NT2/D1 (cell line): ENCODE data around the gene HOXA1.
A peak's percentile ranks its signal among the peaks of the same experiment; 100 is the strongest.

Source experiments
- DNase-seq: peaks from one replicate; pipeline ENCODE4 v3.0.0-alpha.2; 2011; ENCODE audit warnings: low read depth, low spot score
- H3K27me3 ChIP-seq: 2 replicates; pipeline ENCODE4 v1.6.0; 2011; ENCODE audit warnings: mild to moderate bottlenecking; ENCODE audit not compliant: insufficient read length, insufficient read depth
- H3K36me3 ChIP-seq: 2 replicates; pipeline ENCODE4 v1.6.1; 2011; ENCODE audit warnings: mild to moderate bottlenecking, low read length, mixed read lengths; ENCODE audit not compliant: insufficient read depth, insufficient read length
- H3K4me1 ChIP-seq: 2 replicates; pipeline ENCODE4 v1.5.1; 2011; ENCODE audit not compliant: insufficient read depth, insufficient read length
- H3K4me3 ChIP-seq: 2 replicates; pipeline ENCODE4 v1.5.1; 2011; ENCODE audit warnings: low read depth; ENCODE audit not compliant: insufficient read length
- H3K9ac ChIP-seq: 2 replicates; pipeline ENCODE4 v1.6.0; 2011; ENCODE audit warnings: low read depth; ENCODE audit not compliant: insufficient read length
- H3K9me3 ChIP-seq: 2 replicates; pipeline ENCODE4 v1.5.1; 2011; ENCODE audit warnings: mild to moderate bottlenecking, low read length; ENCODE audit not compliant: insufficient read depth
- SUZ12 ChIP-seq: IDR thresholded peaks from 2 replicates; pipeline ENCODE4 v1.6.1; 2011; ENCODE audit not compliant: insufficient read length, insufficient read depth; ENCODE audit errors: extremely low read depth
- YY1 ChIP-seq: IDR thresholded peaks from 2 replicates; pipeline ENCODE4 v1.6.1; 2011; ENCODE audit not compliant: insufficient read length, insufficient read depth
- ZNF274 ChIP-seq: IDR thresholded peaks from 2 replicates; pipeline ENCODE4 v1.6.1; 2011; ENCODE audit warnings: mild to moderate bottlenecking, low read depth, low read length

Gene HOXA1

DNA sequence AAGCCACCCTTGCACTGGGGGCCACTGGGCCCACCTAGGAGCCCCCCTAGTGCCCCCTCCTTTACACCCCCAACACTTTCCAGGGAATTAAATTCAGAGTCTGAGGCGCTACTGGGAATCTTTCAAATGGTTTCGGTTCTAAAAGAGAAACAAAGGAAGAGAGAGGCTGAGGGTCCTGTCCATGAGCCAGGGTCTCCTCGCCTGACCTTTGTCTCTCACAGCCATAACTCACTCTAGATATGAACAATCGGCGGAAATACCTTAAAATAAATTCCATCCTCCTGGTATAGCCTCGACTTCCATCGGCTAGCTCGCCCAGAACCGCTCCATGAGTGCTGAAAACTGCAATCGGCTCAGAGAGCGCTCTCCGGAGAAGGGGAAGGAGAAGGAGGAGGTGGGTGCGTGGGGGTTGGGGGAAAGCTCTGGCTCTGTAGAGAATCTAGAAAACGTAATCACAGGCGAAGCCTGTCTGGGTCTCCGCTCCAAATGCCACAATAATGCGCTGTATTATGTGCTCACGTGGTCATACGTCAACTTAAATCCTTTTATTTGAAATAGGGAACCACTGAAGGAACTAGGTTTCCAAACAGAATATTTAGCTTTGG is 22.2 kb upstream of the HOXA1 start:
- no peak for TF ChIP-seq ZNF274
- no peak for TF ChIP-seq YY1
- no peak for TF ChIP-seq SUZ12
- Histone ChIP-seq H3K4me3 (no peak overlapping the region), H3K36me3 (no peaks in the 10 kb centered on the region), H3K9me3 (no peaks in the 10 kb centered on the region), H3K9ac (no peak overlapping the region), H3K27me3 (peaks cover 97% of the 10 kb centered on the region), H3K4me1 (peaks cover 2% of the 10 kb centered on the region)
- no peak for DNase-seq

- Histone ChIP-seq H3K9me3 (no peaks in the 10 kb centered on the region), H3K9ac (no peak overlapping the region), H3K4me3 (no peak overlapping the region), H3K27me3 (peaks cover 97% of the 10 kb centered on the region), H3K36me3 (no peaks in the 10 kb centered on the region), H3K4me1 (peaks cover 2% of the 10 kb centered on the region)
- TF ChIP-seq SUZ12 (no peak), ZNF274 (no peak), YY1 (no peak)
- no peak for DNase-seq
Observed at GRCh38 chr7:27116962-27117886, 21.4 kb upstream of the HOXA1 start.

DNA sequence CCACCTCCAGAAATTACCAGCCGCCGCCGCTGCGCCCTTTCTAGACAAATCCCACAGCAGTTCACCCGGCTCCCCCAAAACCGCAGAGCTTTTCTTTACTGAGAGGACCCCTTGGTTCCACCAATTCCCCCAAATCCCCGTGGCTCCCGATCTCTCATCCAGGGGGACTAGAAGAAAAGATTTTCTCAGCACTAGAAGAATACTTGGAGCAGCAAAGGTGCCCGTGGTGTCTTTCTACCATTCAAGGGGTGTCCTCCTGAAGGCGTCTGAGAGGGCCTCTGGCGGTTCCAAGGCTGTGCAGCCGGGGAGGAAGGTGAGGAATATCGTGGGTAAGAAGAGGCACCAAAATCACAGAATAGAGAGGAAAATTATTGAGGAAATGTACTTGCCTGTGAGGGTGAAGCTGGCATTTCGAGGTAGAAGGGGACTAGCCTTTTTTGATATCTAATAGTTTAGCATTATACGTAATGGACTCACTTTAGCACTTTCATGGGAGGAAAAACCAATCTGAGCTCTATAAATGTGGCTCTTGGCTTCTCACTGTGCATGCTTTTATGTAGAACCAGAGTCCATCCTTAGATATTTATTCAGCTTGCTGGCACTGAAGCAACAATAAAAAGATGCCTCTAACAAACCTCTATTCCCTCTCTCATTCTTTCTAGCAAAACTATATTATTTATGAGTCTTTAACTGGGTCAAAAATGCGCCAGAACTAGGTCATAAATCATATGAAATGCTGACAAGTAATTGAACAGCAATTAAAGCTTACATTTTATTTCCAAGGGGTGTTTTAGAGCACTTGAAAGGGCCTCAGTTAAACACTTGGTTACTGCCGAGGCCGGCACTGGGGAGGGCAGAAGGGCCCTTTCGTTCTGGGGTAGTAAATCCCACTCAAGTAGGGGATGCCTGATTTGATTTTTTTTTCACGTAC is 20.5 kb upstream of the HOXA1 start:
- DNase-seq, result no peak
- Histone ChIP-seq H3K9me3 (no peaks in the 10 kb centered on the region), H3K36me3 (no peaks in the 10 kb centered on the region), H3K4me3 (no peak overlapping the region), H3K9ac (no peak overlapping the region), H3K27me3 (peaks cover 97% of the 10 kb centered on the region), H3K4me1 (peaks cover 2% of the 10 kb centered on the region)
- TF ChIP-seq SUZ12 (no peak), YY1 (no peak), ZNF274 (no peak)

DNA sequence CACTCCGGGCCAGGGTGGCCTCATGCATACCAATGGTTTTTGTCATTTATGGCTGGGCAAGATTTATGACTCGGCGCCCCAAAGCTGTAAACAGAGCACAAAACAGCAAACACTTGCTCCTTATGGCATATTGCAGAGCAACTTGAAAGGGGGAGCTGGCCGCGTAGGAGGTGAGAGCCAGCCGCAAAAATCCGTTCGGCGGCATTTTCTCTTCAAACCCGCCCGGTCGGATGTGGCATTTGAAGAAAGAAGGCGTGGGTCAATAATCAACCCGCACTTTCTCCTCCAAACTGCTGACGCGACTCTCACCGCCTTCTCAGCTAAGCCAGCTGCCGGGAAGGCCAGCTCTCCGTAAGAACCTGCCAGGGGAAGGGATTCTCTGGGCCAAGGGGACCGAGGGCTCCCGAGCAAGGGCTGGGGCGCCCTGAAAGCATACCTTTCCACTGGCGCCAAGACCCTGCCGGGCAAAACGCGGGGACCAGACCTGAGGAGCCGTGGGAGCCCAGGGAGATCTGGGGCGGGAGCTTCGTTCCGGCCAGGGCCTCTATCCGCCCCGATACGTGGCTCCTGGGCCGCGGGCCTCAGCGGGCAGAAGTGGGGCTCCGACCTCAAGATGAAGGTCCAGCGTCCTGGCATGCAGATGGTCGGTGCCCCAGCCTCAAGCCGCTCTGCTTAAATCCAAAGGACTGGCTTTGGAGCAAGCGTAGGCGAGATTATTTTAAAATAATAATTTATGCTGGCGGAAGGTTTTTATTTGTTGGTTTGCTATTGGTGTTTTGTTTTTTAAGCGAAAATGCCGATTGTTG is 19.6 kb upstream of the HOXA1 start:
- no peak overlapping the region for H3K9ac ChIP-seq
- no peak overlapping the region for H3K4me3 ChIP-seq
- H3K27me3 ChIP-seq, result peaks cover 97% of the 10 kb centered on the region
- H3K9me3 ChIP-seq, result no peaks in the 10 kb centered on the region
- H3K36me3 ChIP-seq, result no peaks in the 10 kb centered on the region
- no peak for TF ChIP-seq YY1
- TF ChIP-seq ZNF274, result no peak
- no peak for TF ChIP-seq SUZ12
- no peak for DNase-seq
- H3K4me1 ChIP-seq, result peaks cover 5% of the 10 kb centered on the region

- Histone ChIP-seq H3K9me3 (no peaks in the 10 kb centered on the region), H3K4me3 (no peak overlapping the region), H3K36me3 (no peaks in the 10 kb centered on the region), H3K27me3 (peaks cover 97% of the 10 kb centered on the region), H3K9ac (no peak overlapping the region), H3K4me1 (peaks cover 6% of the 10 kb centered on the region)
- TF ChIP-seq SUZ12 (peak; percentile 38), YY1 (no peak), ZNF274 (no peak)
- DNase-seq, result no peak
Observed at GRCh38 chr7:27114881-27115220, 19.1 kb upstream of the HOXA1 start.

- Histone ChIP-seq H3K36me3 (no peaks in the 10 kb centered on the region), H3K4me1 (peaks cover 6% of the 10 kb centered on the region), H3K9me3 (no peaks in the 10 kb centered on the region), H3K27me3 (peaks cover 97% of the 10 kb centered on the region), H3K4me3 (no peak overlapping the region), H3K9ac (no peak overlapping the region)
- DNase-seq, result no peak
- TF ChIP-seq ZNF274 (no peak), SUZ12 (peak; percentile 10), YY1 (no peak)
Observed at GRCh38 chr7:27113991-27114769, 18.4 kb upstream of the HOXA1 start.
